Mucosa of gallbladder (tissue), 1 donor: ENCODE results near the gene ITGA7. TPM values are rescaled to one million over a fixed set of nuclear protein-coding genes. Genes with fewer than 3 reads are reported as not detected.

Source experiments
- DNase-seq: peaks from one replicate; pipeline ENCODE4 v3.0.0-alpha.2; 2020; ENCODE audit warnings: low spot score
- total RNA-seq: library from RNA; stranded (reverse); gene quantifications from one replicate; pipeline ENCODE4 v1.2.1, GENCODE V29; 2021
- donor health status: DM: no; HTN: no; CAD: no.

Gene ITGA7
- total RNA-seq, 1 donor from 2014 or later = 152 TPM

DNA sequence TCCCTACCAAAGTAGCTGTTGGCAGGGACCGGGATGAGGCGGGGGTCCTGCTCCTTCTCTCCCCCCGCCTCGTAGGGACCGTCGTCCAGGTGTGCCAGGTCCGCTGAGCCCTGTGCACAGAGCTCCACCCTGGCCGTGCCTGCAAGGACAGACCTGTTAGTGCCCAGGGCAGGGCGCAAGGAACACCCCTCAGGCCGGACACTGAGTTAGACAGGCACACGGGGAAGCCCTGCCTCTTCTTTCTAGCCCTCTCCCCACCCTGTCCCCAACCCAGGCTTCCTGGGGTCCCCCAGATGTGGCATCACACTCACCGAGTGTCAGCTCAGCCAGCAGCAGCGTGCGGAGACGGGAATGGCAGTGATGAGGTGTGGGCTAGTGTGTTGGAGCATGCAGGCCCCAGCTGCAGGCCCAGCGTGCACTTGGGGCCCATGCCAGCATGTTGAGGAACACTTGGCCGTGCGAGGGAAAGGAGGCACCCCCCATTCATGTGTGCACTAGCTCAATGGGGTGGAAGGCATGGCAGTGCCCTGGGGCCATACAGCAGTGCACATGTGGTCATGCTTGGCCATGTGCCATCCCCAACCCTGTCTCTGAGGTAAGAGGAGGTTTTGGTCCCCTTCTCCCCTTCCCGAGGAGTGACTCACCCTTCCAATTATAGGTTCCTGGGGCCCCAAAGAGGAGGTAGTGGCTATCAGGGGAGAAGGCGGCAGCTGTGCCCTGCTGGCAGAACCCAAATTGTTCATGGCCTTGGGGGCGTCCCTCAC lies 7.3 kb downstream of the ITGA7 start:
- no peak for DNase-seq

DNA sequence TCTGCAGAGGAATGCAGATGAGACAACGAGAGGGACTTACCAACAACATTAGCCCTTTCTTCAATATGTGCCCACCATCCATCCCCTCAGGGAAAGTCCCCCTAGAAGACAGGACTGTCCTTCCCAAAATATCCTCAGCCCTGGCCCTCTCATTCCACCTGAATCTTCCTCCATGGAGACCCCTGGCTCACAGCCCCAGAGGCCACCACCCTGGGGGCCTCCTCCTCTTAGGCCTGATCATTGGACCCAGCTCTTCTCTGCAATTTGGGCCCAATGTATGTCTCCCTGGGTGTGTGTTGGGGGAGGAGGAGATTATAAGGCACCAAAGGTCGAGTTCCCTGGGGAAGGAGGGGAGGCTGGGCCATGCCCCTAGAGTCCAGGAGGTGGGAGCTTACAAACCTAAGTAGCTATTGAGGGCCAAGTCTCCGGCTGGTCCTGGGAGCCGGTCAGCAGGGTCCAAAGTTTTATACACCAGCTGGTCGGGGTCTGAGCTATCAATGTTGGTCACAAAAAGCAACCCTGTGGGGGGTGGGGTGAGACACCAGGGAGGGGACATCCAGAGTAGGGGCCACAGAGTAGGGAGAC lies 8.1 kb downstream of the ITGA7 start:
- DNase-seq = no peak

DNA sequence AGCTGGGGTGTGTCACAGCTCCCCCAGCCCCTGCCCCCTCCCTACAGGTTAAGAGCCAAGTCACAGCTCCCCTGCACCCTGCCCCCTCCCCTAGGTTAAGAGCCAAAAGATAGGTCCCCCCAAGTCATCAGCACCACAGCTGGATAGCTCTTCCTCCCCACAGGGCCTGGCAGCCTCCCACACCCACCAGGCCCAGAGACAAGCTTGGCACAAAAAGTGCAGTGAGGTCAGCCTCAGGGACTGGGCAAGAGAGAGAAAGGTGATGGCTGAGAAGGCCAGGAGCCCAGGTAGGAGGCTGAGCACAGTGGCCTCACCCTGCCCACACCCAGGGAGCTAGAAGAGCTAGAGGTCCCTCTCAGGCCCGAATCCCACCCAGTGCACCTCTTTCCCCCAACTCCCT lies 8.7 kb downstream of the ITGA7 start:
- no peak for DNase-seq

DNA sequence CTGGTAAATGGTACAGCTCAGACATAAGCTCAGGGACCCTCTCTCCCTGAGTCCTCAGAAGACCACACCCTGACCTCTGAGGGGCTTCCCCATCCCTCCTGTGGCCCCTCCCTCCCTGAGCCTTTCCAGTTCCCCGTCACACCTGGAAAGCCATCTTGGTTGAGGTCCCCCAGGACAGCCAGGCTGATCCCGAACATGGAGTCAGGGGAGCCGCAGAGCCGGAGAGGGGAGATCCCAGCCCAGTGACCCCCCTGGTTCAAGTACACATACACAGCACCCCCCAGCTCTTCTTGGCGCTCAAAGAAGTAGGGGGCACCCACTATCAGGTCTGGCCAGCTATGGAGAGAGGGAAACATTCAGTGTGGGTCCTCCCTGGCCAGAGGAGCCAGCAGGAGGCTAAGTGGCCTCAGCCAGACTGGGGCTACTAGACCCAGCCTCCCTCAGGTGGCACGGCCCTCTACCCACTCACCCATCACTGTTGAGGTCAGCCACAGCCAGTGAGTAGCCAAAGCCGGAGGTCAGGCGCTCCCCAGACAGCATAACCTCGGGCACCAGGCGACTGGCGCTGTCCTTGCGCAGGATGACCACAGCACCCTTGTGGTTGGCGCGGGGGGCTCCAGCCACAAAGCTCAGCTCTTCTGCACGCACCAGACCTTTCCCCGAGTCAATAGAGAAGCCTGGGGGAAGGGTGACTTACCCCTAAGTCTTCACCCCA lies 9.3 kb downstream of the ITGA7 start:
- no peak for DNase-seq

DNA sequence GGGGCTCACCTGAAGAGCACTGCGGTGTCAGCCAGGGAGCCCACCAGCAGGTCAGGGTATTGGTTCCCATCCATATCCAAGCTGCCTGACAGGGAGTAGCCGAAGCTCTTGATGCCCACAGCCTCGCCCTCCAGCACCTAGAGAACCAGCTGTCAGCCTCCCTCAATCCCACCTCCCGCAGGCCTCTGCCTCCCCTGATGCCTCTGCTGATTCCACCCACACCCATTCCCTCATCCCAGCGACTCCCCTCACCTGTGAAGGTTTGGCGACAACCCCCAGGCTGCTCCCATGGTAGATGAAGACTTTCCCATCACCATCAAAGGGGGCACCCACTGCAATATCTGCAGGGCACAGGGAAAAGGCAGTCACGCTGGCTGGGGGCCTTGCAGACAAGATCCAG lies 10.0 kb downstream of the ITGA7 start:
- no peak for DNase-seq

DNA sequence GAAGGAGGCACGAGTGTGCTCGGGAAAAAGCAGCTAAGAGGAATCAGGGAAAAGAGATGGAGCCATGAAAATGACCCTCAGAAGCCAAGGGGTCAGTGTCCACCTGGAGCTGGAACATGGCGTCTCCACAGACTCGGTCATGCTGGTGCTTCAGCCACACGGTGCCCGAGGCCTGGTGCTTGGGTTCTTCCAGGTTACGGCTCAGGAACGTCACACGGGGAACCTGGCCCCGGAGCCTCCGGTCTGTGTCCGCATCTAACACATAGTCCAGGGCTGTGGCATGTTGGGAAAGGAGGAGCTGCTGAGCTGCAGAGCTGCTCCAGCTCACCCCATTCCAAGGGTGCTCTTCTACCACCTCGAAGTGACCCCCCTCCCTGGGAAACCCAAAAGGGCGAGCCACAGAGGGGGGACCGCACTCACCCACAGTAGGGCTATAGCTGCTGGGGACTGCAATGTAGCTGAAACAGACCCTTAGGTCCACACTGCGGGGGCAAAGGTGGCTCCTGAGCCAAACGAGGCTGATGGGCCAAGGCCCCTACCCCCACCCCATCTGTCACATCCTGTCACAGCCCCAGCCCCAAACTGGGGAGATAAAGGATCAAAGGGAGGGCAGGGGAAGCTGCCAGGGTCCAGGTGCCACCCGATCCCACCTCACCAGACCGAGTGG lies 10.8 kb downstream of the ITGA7 start:
- no peak for DNase-seq

- DNase-seq = no peak
Observed at GRCh38 chr12:55696141-55696540, 11.6 kb downstream of the ITGA7 start.

- DNase-seq = no peak
Observed at GRCh38 chr12:55695349-55695748, 12.4 kb downstream of the ITGA7 start.

- DNase-seq = no peak
Observed at GRCh38 chr12:55694651-55695050, 13.1 kb downstream of the ITGA7 start.

DNA sequence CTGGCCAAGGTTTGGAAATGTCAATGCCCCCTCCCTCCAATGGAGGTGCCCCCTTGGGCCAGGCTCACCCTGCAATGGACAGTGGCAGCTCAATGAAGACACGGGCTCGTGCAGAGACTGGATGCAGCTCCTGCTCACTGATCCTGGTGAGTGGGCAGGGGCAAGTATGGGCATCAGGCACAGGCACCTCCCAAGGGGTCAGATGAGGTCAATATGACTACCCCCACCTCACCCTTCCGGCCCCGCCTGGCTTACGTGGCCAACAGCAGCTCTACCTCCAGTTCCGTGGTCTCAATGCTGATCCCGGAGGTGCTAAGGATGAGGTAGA lies 13.6 kb downstream of the ITGA7 start:
- no peak for DNase-seq

GRCh38 chr12:55693323-55694187 lies 14.1 kb downstream of the ITGA7 start:
- no peak for DNase-seq

DNA sequence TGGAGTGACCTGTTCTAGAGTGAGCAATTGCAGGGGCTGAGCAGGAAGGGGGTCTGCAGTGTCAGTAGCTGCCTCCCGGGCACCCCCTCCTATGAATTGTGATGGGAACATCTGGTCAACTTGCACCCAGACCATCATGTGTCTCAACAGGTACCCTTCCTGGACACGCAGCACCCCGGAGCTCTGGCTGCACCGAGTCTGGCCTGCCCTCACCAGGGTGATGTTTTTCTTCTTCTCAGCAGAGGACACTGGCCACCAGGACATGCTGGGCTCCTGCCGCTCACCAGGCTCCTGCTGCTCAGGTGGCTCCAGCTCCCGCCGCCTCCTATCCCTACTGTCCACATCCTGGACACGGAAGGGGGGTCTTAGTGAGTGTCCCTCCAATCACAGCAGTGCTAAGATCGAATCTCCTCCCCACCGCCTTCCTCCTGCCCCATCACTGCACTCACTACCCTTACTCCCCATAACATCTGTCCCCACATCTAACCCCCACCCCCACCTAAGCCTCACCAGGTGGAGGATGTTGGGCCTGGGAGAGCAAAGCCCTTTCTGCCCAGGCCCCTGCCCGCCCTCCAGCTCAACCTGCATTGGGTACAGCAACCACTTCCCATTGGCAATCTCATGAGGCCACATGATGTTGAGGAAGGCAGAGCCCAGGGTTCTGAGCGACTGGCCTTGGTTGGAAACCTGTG lies 14.9 kb downstream of the ITGA7 start:
- DNase-seq = no peak

GRCh38 chr12:55688716-55689655 lies 18.7 kb downstream of the ITGA7 start:
- no peak for DNase-seq

DNA sequence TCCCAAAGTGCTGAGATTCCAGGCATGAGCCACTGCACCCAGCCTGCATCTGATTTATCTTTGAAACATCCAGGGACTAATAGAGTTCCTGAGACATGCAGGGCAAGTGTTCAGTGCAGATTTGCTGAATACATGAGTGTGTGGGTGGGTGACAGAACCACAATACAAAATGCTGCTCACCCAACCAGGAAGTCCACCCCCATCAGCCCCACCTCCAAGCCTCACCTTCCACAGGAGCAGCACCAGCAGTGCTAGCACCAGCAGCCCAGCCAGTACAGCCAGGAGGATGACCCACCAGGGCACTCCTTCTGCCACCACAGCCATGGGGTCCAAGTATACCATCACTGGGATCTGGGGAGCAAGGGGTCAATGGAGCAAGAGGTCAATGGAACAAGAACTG lies 20.0 kb downstream of the ITGA7 start:
- no peak for DNase-seq

DNA sequence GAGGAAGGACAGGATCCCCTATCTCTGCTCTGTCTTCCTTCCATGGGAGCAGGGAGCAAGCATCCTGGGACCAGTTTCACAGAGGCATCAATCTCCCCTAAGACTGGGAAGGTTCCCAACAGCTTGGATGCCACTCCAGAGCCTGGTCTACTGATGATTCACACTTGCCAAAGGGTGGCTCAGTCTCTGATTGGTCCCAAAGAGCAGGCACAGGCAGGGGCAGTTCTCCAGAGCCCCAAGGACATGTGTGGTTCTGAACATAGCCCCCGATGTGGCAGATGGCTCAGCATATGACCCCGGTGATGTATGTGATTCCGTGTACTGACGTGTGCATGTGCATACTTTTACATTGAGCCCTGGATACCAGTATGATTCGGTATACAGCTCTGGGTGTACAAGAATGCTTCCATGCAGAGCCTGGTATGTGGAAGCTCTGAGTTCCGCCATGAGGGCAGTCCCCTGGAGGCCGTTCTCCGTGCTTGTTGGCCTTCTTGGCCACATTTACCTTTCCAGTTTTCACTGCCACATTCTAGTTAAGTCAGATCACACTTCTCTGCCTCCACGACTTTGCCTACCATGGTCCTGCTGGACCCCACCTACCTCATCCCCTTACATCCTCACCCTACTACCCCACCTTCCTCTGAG lies 21.2 kb downstream of the ITGA7 start:
- DNase-seq = no peak

DNA sequence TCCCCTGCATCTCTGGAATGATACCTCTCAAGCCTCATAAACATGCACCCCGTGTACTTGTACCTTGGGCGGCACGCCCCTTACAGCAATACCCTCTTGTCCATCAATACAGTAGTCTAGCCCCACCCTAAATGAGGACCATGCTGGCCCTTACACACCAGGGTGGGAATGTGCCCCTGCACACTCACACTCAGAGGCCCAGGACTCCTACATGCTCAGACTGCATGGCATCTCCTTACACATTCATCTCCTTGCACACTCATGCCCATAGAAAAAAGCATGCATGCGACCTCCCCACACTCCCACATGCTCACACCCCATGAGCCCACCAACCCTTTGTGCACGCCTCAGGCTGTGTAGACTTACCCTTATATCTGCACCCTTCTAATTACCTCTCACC lies 22.0 kb downstream of the ITGA7 start:
- no peak for DNase-seq

DNA sequence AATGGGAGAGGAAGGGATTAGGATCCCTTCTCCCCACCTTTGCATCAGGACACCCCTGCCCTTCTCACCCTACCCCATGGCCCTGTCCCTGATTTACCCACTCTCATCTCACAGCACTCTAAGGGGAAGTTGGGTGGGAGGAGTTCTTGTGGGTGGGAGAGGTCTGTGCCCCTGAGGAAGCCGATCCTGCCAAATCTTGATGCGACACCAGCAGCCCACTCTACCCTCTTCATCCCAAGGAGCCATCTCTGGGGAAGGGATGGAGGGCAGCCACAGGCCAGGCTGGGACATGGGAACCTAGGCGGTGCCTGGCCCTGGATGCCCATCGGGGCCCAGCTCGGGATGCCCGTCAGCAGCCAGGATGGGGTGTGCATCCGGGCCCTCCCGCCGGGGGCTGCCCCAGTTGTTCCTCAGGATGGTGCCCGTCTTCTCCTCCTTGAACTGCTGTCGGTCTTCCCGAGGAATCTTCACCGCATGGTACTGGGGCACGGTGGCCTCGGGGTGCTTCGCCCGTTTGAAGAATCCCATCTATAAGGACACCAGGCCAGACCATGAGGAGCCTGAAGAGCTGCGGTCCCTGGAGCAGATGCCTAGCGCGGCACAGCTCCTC lies 22.8 kb downstream of the ITGA7 start:
- DNase-seq = no peak

DNA sequence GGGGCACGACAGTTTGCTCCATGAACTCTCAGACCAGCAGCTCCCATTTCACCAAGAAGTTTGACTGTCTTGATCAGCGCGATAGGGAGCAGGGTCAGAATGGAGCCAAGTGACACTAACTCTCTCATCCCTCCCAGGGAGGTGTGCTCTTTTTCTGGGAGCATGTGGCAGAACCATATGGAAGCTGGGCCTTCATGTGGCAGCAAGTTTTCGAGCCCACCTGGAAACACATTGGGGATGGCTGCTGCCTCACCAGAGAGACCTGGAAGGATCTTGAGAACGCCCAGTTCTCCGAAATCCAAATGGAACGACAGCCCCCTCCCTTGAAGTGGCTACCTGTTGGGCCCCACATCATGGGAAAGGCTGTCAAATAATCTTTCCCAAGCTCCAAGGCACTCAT lies 24.0 kb downstream of the ITGA7 start:
- DNase-seq = no peak
